CD4-positive, alpha-beta memory T cell (primary cell): Measurements from ENCODE around the gene FAXDC2. TPM values are rescaled to one million over a fixed set of nuclear protein-coding genes. Genes with fewer than 3 reads are reported as not detected.

ENCODE experiments used
- CTCF ChIA-PET: fragments of 350-600 bp; sonication (Branson Sonifier 250); formaldehyde crosslinking; loops from one replicate; lab custom pipeline; 2021; ENCODE audit warnings: inconsistent platforms; ENCODE audit not compliant: partially characterized antibody; lab: Charles Lee
- POLR2A ChIA-PET: fragments of 350-600 bp; sonication (Branson Sonifier 250); formaldehyde crosslinking; loops from one replicate; lab custom pipeline; 2021; ENCODE audit not compliant: partially characterized antibody; lab: Charles Lee
- DNase-seq, 5 donors: peaks; one replicate each; pipeline versions ENCODE4 v3.0.0 to v3.0.0-alpha.2; 2020 to 2022; ENCODE audit warnings: mixed read lengths in 1 of 5
- H3K27ac ChIP-seq: one replicate; pipeline ENCODE4 v1.7.0; 2013; ENCODE audit warnings: low read depth, low read length
- H3K27me3 ChIP-seq: 2 replicates; pipeline ENCODE4 v1.7.0; 2013; ENCODE audit warnings: mild to moderate bottlenecking, low read length, moderate library complexity; ENCODE audit not compliant: insufficient read depth
- H3K36me3 ChIP-seq: 2 replicates; pipeline ENCODE4 v1.7.0; 2013; ENCODE audit warnings: mild to moderate bottlenecking, low read length, moderate library complexity; ENCODE audit not compliant: insufficient read depth
- H3K4me1 ChIP-seq: 2 replicates; pipeline ENCODE4 v1.7.0; 2013; ENCODE audit warnings: mild to moderate bottlenecking, low read length, moderate library complexity; ENCODE audit not compliant: insufficient read depth
- H3K4me3 ChIP-seq, 2 donors: one replicate each; pipeline ENCODE4 v1.7.0; 2013; ENCODE audit warnings: low read length in 2 of 2, mild to moderate bottlenecking in 1 of 2
- H3K9me3 ChIP-seq, 2 donors: one replicate each; pipeline ENCODE4 v1.7.0; 2013; ENCODE audit warnings: low read length in 2 of 2, control low read depth in 1 of 2; ENCODE audit not compliant: control insufficient read depth in 1 of 2
- H3K27ac Mint-ChIP-seq, 7 donors: one replicate each; pipeline ENCODE4 v1.8.0; 2020 to 2021; ENCODE audit warnings: mixed read lengths in 7 of 7, mild to moderate bottlenecking in 6 of 7, inconsistent platforms in 3 of 7, moderate library complexity in 3 of 7
- H3K27me3 Mint-ChIP-seq, 2 donors: one replicate each; pipeline ENCODE4 v1.8.0; 2020 to 2021; ENCODE audit warnings: mixed read lengths in 2 of 2
- H3K36me3 Mint-ChIP-seq, 2 donors: one replicate each; pipeline ENCODE4 v1.8.0; 2020 to 2021; ENCODE audit warnings: mixed read lengths in 2 of 2, inconsistent platforms in 1 of 2, mild to moderate bottlenecking in 1 of 2
- H3K4me1 Mint-ChIP-seq, 4 donors: one replicate each; pipeline ENCODE4 v1.8.0; 2020 to 2021; ENCODE audit warnings: mixed read lengths in 4 of 4, mild to moderate bottlenecking in 1 of 4
- H3K4me3 Mint-ChIP-seq, 8 donors: one replicate each; pipeline ENCODE4 v1.8.0; 2020 to 2021; ENCODE audit warnings: mixed read lengths in 8 of 8, mild to moderate bottlenecking in 7 of 8, moderate library complexity in 6 of 8, inconsistent platforms in 3 of 8
- H3K9me3 Mint-ChIP-seq, 8 donors: one replicate each; pipeline ENCODE4 v1.8.0; 2020 to 2021; ENCODE audit warnings: mixed read lengths in 8 of 8, mild to moderate bottlenecking in 5 of 8, inconsistent platforms in 3 of 8, moderate library complexity in 1 of 8
- intact Hi-C: fragments of 100-400 bp; cut with micrococcal nuclease; formaldehyde crosslinking; loops from one replicate; pipeline ENCODE4 v1.15.1; 2023
- polyA plus RNA-seq, 2 donors: library from polyadenylated mRNA; unstranded; fragments of 300-500 nt; fragmentation: Illumina TruSeq; gene quantifications; one replicate each; pipeline ENCODE4 v1.2.3, GENCODE V29; 2021
- total RNA-seq, 2 experiments: library from RNA; stranded (reverse); gene quantifications; one replicate each; pipeline ENCODE4 v1.2.3, GENCODE V29; 2021

FAXDC2 gene
- total and polyA plus RNA-seq, 4 experiments from 2014 or later: 0.47 to 1.7 TPM; not detected in 2

GRCh38 chr5:154893381-154893780 lies 43.0 kb upstream of the FAXDC2 start:
- no peak overlapping the region for H3K4me3 Mint-ChIP-seq
- intact Hi-C loops: no loop called here
- no peak overlapping the region for H3K27ac Mint-ChIP-seq
- Histone ChIP-seq H3K27ac (no peak overlapping the region), H3K4me3 (no peak overlapping the region), H3K36me3 (peaks cover 45% of the 10 kb centered on the region), H3K4me1 (no peaks in the 10 kb centered on the region), H3K9me3 (no peaks in the 10 kb centered on the region), H3K27me3 (no peaks in the 10 kb centered on the region)
- ChIA-PET CTCF (interaction anchor here (0.6 to 1.5 kb wide), 2 partner anchors 241 to 243 kb away, joined by 3 to 4 read pairs; no protein-coding TSS in a partner anchor), POLR2A (no interaction called here)
- no peaks in the 10 kb centered on the region for H3K4me1 Mint-ChIP-seq
- H3K9me3 Mint-ChIP-seq: peaks cover 0 to 5% (median under 1%) of the 10 kb centered on the region in 8 donors
- DNase-seq: no peak
- H3K36me3 Mint-ChIP-seq: peaks cover 70 to 79% of the 10 kb centered on the region in 2 donors
- no peaks in the 10 kb centered on the region for H3K27me3 Mint-ChIP-seq

- Histone ChIP-seq H3K27me3 (no peaks in the 10 kb centered on the region), H3K4me1 (no peaks in the 10 kb centered on the region), H3K27ac (no peak overlapping the region), H3K9me3 (no peaks in the 10 kb centered on the region), H3K36me3 (peaks cover 48% of the 10 kb centered on the region), H3K4me3 (no peak overlapping the region)
- H3K4me1 Mint-ChIP-seq: no peaks in the 10 kb centered on the region
- H3K27me3 Mint-ChIP-seq: no peaks in the 10 kb centered on the region
- H3K4me3 Mint-ChIP-seq: no peak overlapping the region
- H3K27ac Mint-ChIP-seq: peak overlapping the region in 1 of 7 donors; percentile 26
- H3K36me3 Mint-ChIP-seq: peaks cover 77 to 80% of the 10 kb centered on the region in 2 donors
- no peak for DNase-seq
- ChIA-PET CTCF (no interaction called here), POLR2A (no interaction called here)
- peaks cover 0 to 11% (median 5%) of the 10 kb centered on the region in 8 donors for H3K9me3 Mint-ChIP-seq
- intact Hi-C loops: no loop called here
Measured at GRCh38 chr5:154892369-154892771, 42.0 kb upstream of the FAXDC2 start.

GRCh38 chr5:154885439-154885838 lies 35.0 kb upstream of the FAXDC2 start:
- POLR2A ChIA-PET: no interaction called here
- peaks cover 77 to 90% of the 10 kb centered on the region in 2 donors for H3K36me3 Mint-ChIP-seq
- H3K27ac ChIP-seq: no peak overlapping the region
- H3K4me3 ChIP-seq: no peak overlapping the region
- H3K27ac Mint-ChIP-seq: no peak overlapping the region
- intact Hi-C loops: no loop called here
- H3K36me3 ChIP-seq: peaks cover 26% of the 10 kb centered on the region
- peaks cover 4 to 18% of the 10 kb centered on the region in 2 donors for H3K9me3 ChIP-seq
- no peak overlapping the region for H3K4me3 Mint-ChIP-seq
- H3K27me3 ChIP-seq: no peaks in the 10 kb centered on the region
- H3K27me3 Mint-ChIP-seq: no peaks in the 10 kb centered on the region
- DNase-seq: no peak
- H3K4me1 ChIP-seq: no peaks in the 10 kb centered on the region
- peaks cover 0 to 1% (median 0%) of the 10 kb centered on the region in 4 donors for H3K4me1 Mint-ChIP-seq
- peaks cover 0 to 54% (median 37%) of the 10 kb centered on the region in 8 donors for H3K9me3 Mint-ChIP-seq
- CTCF ChIA-PET: interaction anchor here (1.1 to 1.3 kb wide), 2 partner anchors 18 to 235 kb away, joined by 3 read pairs; no protein-coding TSS in a partner anchor

DNA sequence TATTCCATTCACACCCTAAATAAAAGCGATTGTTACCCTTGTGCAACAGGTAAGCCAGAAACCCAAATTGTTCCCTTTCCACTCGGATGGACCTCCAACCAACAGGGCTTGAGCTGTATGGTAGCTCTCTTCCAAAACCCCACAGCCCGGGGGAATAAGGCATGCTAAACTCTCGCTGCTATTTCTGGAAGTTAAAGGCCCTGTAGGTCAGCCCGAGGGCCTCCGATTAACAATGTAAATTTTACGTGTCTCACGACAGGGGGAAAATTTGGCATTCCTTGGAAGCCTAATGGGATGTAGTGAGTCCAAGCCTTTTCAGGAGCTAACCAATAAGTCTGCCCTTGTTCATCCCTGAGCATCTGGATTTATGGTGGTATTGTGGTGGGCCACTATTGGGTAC lies 34.0 kb upstream of the FAXDC2 start:
- Mint-ChIP-seq H3K27ac (no peak overlapping the region), H3K27me3 (no peaks in the 10 kb centered on the region), H3K9me3 (peaks cover 0 to 63% (median 43%) of the 10 kb centered on the region in 8 donors), H3K36me3 (peaks cover 80 to 93% of the 10 kb centered on the region in 2 donors), H3K4me1 (peaks cover 0 to 1% (median 0%) of the 10 kb centered on the region in 4 donors), H3K4me3 (no peak overlapping the region)
- no peak for DNase-seq
- POLR2A ChIA-PET: no interaction called here
- H3K27ac ChIP-seq: no peak overlapping the region
- no peak overlapping the region for H3K4me3 ChIP-seq
- H3K4me1 ChIP-seq: no peaks in the 10 kb centered on the region
- no peaks in the 10 kb centered on the region for H3K27me3 ChIP-seq
- CTCF ChIA-PET: interaction anchor here (1.3 kb wide), 1 partner anchor 234 kb away, joined by 3 read pairs; no protein-coding TSS in a partner anchor
- intact Hi-C loops: no loop called here
- peaks cover 20% of the 10 kb centered on the region for H3K36me3 ChIP-seq
- H3K9me3 ChIP-seq: peaks cover 4 to 18% of the 10 kb centered on the region in 2 donors

DNA sequence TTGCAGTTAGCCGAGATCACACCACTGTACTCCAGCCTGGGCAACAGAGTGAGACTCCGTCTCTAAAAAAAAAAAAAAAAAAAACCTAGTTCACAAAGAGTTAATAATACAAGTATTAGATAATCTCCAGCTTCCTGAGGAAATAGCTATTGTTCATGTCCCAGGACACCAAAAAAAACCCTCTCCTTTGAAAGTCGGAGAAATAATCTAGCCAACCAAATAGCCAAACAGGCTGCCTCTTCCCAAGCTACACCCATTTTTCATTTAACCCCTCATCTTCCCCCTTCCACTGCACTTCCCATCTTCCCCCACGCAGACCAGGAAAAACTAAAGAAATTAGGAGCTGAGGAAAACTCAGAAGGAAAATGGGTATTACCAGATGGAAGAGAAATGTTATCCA lies 31.6 kb upstream of the FAXDC2 start:
- H3K27me3 ChIP-seq: no peaks in the 10 kb centered on the region
- H3K4me3 ChIP-seq: no peak overlapping the region
- H3K4me1 ChIP-seq: no peaks in the 10 kb centered on the region
- Mint-ChIP-seq H3K36me3 (peaks cover 75 to 87% of the 10 kb centered on the region in 2 donors), H3K9me3 (peaks cover 0 to 67% (median 47%) of the 10 kb centered on the region in 8 donors), H3K4me1 (peaks cover 0 to 1% (median 0%) of the 10 kb centered on the region in 4 donors), H3K4me3 (no peak overlapping the region), H3K27ac (no peak overlapping the region), H3K27me3 (no peaks in the 10 kb centered on the region)
- no peak for DNase-seq
- CTCF ChIA-PET: interaction anchor here (1.9 kb wide), 1 partner anchor 10 kb away, joined by 4 read pairs; no protein-coding TSS in a partner anchor
- POLR2A ChIA-PET: interaction anchor here (0.6 kb wide), 1 partner anchor 666 kb away, joined by 3 read pairs; no protein-coding TSS in a partner anchor
- intact Hi-C loops: no loop called here
- no peak overlapping the region for H3K27ac ChIP-seq
- H3K36me3 ChIP-seq: peaks cover 9% of the 10 kb centered on the region
- peaks cover 4 to 30% of the 10 kb centered on the region in 2 donors for H3K9me3 ChIP-seq

DNA sequence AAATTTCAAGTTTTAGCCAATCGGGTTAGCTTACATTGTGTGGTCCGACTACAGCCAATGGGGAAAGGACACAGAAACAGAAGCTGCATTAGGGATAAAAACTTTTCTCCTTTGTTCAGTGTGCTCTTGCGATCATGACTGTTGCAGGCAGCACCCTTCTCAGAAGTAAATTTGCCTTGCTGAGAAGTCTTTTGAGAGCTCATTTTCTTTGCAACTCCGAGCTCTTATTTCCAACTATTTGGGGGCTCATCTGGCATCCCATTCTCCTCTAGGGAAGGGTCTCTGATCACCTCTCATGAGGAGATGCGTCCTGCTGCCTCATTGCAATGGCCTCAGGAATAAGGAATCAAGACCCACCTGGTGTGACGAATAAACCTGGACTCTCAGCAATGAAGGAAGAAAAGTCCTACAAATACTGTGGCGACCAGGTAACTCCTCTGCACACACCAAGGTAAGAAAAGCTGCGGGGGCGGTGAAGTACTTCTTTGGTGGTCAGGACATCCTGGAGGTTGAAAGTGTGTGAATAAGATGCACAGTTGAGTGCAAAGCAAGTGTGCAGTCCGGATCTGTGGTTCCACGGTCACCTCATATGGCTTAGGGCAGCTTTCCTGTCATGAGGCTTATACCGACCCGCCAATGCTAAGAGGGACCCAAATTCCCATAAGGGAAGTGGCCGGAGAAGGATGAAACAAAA lies 28.4 kb upstream of the FAXDC2 start:
- CTCF ChIA-PET: no interaction called here

GRCh38 chr5:154873791-154874331 lies 23.5 kb upstream of the FAXDC2 start:
- Histone ChIP-seq H3K36me3 (peaks cover 47% of the 10 kb centered on the region), H3K27ac (no peak overlapping the region), H3K4me1 (no peaks in the 10 kb centered on the region), H3K4me3 (no peak overlapping the region), H3K9me3 (peaks cover 0 to 6% of the 10 kb centered on the region in 2 donors), H3K27me3 (no peaks in the 10 kb centered on the region)
- intact Hi-C loops: no loop called here
- ChIA-PET POLR2A (no interaction called here), CTCF (no interaction called here)
- no peak for DNase-seq
- no peak overlapping the region for H3K4me3 Mint-ChIP-seq
- H3K27me3 Mint-ChIP-seq: no peaks in the 10 kb centered on the region
- H3K27ac Mint-ChIP-seq: peak overlapping the region in 2 of 7 donors; percentile 18 to 23
- peaks cover 67 to 69% of the 10 kb centered on the region in 2 donors for H3K36me3 Mint-ChIP-seq
- H3K9me3 Mint-ChIP-seq: peaks cover 0 to 21% (median 12%) of the 10 kb centered on the region in 8 donors
- peaks cover 0 to 3% (median 1%) of the 10 kb centered on the region in 4 donors for H3K4me1 Mint-ChIP-seq

More for the DNA sequence above, 28.4 kb upstream of the FAXDC2 start:
- intact Hi-C loops: no loop called here
- DNase-seq: no peak
- peaks cover 0 to 11% of the 10 kb centered on the region in 2 donors for H3K9me3 ChIP-seq
- Mint-ChIP-seq H3K27me3 (no peaks in the 10 kb centered on the region), H3K4me1 (peaks cover 0 to 3% (median under 1%) of the 10 kb centered on the region in 4 donors), H3K36me3 (peaks cover 76 to 85% of the 10 kb centered on the region in 2 donors), H3K27ac (no peak overlapping the region), H3K9me3 (peaks cover 0 to 43% (median 26%) of the 10 kb centered on the region in 8 donors), H3K4me3 (no peak overlapping the region)
- H3K27ac ChIP-seq: no peak overlapping the region
- no peaks in the 10 kb centered on the region for H3K4me1 ChIP-seq
- peaks cover 18% of the 10 kb centered on the region for H3K36me3 ChIP-seq
- H3K4me3 ChIP-seq: no peak overlapping the region
- no peaks in the 10 kb centered on the region for H3K27me3 ChIP-seq
- POLR2A ChIA-PET: no interaction called here
